NCI-H446 (cell line): ENCODE results near the gene HCLS1.
A peak's percentile ranks its signal among the peaks of the same experiment; 100 is the strongest.
"Not testable (repeated sequence)": the region's sequence is repeated elsewhere in the genome, so short reads cannot be mapped to it uniquely, and the experiment has no call there.

Experiments
- DNase-seq, 2 experiments: peaks; one replicate each; lab custom pipeline; 2025; lab: John Stamatoyannopoulos, UW

The HCLS1 gene

GRCh38 chr3:121658716-121659435, 1.8 kb downstream of the HCLS1 start:
- DNase-seq: no peak

- DNase-seq: no peak
These were observed 6.0 kb downstream of the HCLS1 start for GRCh38 chr3:121654493-121655385.

- peak; percentile 31 to 79 for DNase-seq
These were observed 9.0 kb downstream of the HCLS1 start for GRCh38 chr3:121651684-121652083.

DNA sequence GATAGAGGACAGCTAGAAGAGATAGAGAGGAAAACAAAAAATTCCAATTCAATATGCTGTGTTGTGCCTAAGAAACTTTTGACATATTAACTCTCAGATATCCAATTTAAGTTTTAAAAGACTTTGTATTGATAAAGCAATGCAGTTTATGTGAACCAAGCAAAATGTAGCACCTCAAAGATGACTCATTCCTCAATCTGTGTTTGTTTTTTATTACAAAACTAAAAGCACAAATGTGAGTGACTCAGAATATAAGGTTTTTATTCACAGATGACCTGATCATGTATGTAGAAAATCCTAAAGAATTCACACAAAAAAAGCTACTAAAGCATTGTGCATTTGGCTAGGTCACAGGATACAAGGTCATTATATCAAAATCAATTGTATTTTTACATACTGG, 11.1 kb downstream of the HCLS1 start:
- DNase-seq: no peak

DNA sequence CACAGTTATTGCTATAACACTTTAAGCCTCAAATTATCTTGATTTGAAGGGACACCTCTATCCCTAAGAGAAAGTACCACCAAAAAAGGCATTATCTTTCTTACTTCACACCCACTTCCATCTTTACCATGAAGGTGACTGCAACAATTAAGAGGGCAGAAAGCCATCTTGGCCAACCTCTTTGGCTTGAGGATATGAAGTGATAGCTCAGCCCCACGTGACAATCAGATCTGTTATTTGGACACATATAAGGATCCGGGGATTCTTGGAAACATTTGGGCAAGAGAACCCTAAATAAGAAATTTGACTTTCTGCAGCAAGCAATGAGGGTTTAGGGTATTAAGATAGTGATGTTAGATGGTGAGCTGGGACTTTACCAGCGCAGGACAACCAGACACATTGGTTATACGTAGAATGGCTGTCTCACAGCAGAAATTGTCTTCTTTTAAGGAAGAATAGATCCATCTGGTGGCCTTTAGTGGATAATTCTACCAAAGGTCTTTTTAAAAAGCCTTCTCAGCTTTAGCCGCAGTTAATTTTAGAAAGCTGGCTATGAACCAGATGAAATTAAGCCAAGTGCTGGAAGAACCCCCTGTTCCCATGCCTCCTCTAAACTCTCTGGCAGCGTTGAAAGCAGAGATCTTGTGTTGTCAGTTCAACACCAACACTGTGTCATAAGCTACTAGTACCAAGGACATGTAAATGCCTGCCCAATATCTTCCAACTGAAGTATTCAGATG, 12.3 kb downstream of the HCLS1 start:
- DNase-seq: peak; percentile 94 to 98

DNA sequence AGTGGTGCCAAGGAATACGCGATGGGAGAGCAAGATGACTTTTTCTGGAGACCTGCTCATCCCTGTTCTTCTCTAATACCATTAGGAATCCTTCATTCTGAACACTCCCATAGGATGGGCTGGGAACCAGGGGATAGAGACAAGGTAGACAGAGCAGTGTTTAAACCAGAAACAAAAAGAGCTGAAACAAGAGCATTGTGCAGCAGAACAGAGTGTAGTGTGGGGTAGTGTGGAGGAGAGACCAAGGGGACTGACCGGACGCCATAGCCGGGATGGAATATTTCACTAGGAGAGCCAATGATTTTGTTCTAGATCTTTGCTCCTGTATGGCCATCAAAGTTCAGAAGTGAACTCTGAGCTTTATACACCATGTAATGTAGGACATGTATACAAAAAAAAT, 15.6 kb downstream of the HCLS1 start:
- DNase-seq: no peak

DNA sequence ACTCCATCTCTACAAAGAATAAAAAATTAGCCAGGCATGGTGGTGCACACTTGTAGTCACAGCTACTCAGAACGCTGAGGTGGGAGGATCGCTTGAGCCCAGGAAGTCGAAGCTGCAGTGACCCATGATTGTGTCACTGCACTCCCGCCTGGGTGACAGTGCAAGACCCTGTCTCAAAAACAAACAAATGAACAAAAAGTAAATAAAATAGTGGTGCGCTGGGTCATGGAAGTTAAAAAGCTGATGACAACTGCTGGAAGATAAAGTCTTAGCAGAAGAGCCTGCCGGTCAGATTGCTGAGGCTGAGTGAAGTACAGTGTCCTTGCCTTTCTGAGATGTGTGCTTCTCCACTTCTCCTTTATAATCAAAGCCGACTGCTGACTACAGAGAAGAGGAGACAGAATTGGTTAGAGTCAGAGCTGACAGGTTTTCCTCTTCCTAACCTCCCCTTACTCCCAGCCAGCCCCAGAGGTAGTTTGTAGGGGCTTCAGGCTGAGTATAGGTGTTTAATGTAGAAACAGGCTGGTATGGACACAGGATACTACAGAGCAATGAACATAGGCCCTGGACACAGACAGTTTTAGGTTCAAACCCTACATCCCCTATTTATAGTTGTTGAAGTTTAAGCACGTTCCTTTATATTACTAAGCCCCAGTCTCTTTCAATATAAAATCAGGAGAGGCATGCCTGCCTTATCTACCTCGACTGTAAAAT, 17.9 kb downstream of the HCLS1 start:
- no peak for DNase-seq

- DNase-seq: no peak
These were observed 19.6 kb downstream of the HCLS1 start for GRCh38 chr3:121641127-121641526.

- no peak for DNase-seq
These were observed 22.8 kb downstream of the HCLS1 start for GRCh38 chr3:121637922-121638321.

GRCh38 chr3:121630355-121630754, 30.3 kb downstream of the HCLS1 start:
- DNase-seq: no peak

DNA sequence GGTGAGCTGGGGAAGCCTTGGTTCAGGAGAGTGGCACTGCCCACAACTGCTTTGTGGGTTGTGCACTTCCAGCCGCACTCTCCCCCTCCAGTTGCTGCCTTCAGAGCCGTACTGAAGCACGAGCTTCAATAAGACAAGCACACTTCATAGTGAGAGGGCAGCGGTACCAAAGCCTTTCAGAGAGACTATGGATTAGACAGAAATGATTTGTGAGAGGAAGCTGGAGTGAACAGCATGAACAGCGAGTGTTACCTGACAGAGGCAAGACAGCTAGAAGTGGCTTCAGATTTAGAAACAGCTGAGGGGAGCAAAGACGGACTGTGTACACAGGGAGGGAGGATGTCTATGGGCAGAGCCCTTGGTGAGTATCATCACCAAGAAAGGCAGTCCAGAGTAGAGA, 31.1 kb downstream of the HCLS1 start:
- DNase-seq: no peak

GRCh38 chr3:121627622-121628021, 33.1 kb downstream of the HCLS1 start:
- DNase-seq: no peak

DNA sequence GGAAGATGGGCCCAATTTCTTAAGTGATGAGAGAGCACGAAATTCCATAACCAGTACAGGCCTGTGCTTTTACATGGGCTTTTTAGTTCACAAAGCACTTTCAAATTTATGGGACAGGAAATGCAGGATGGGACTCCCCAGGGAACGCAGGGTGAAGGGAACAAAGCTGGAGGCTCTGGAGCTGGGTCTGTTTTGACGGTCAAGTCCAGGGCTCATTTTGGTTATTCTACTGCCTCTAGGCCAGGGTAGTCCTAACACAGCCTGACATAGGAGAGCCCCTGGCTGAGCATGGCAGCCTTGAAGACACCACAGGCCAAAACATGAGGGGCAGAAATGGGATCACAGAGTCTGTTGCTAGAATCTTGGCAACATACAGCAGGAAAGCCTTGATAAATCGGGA, 33.5 kb downstream of the HCLS1 start:
- DNase-seq: no peak

GRCh38 chr3:121626495-121626894, 34.2 kb downstream of the HCLS1 start:
- no peak for DNase-seq

- no peak for DNase-seq
These were observed 36.4 kb downstream of the HCLS1 start for GRCh38 chr3:121624147-121624899.

DNA sequence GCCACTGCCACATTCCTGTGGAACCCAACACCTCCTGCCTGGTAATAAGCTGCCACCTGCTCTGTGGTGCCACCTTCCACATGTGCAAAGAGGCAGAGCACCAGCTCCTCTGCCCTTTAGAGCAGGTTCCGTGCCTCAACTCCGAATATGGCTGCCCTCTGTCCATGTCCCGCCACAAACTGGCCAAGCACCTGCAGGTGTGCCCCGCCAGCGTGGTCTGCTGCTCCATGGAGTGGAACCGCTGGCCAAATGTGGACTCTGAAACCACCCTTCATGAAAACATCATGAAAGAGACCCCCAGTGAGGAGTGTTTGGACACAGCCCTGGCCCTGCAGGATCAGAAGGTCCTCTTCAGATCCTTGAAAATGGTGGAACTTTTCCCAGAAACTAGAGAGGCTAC, 39.2 kb downstream of the HCLS1 start:
- no peak for DNase-seq

- DNase-seq: no peak
These were observed 41.0 kb downstream of the HCLS1 start for GRCh38 chr3:121619691-121620090.

DNA sequence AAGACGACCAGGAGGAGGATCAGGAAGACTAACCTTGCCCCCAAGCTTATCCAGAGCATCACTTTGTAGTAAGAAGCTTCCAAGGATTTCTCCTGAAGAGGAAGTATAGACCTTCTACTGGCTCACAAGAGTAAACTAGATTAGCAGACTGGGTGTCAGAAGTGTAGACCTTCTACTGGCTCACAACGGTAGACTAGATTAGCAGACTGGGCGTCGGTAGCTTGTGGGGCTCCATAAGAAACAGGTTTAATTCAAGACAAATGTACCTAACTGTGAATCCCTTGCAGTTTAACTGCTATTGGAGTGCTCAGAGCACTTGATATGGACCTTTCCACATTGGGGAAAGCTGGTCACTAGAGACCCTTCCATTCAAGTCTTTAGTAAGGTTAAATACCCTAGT, 54.6 kb downstream of the HCLS1 start:
- DNase-seq: no peak

DNA sequence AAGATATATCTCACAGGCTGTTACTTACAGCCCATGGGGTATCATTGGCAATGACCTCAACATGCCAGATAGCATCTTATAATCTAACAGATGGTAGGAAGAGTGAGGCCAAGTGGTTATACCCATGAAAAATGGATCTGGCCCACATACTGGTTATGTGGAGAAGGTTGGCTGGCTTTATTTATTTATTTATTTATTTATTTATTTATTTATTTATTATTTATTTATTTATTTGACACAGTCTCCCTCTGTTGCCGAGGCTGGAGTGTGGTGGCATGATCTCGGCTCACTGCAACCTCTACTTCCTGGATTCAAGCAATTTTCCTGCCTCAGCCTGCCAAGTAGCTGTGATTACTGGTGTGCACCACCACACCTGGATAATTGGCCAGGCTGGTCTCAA, 55.9 kb downstream of the HCLS1 start:
- no peak for DNase-seq

DNA sequence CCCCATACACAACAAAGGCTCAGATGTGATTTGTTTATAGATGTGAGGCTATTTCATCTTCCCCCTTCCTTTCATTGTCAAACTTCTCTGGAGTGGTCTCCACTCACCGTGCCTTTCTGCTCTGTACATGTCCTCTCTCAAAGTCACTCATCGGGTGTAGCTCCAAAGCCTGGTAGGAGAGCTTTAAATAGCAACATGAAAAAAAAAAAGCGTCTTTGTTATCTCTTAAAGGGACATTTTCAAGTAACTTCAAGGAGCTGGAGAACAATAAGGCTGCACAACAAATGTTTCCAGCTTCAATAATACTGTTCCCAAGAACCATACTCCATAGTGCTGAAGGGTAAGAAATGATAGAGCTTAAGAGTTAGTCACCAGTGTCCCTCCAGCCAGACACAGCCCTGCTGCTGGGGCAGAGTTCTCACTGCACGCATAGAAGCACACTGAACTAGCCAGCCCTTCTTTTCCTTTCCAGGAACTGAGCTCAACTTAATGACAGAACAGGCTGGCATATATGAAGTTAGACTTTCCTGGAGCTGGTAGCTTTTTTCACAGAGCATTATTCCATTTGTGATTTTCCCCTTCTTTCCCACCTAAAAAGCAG, 59.4 kb downstream of the HCLS1 start:
- no peak for DNase-seq

DNA sequence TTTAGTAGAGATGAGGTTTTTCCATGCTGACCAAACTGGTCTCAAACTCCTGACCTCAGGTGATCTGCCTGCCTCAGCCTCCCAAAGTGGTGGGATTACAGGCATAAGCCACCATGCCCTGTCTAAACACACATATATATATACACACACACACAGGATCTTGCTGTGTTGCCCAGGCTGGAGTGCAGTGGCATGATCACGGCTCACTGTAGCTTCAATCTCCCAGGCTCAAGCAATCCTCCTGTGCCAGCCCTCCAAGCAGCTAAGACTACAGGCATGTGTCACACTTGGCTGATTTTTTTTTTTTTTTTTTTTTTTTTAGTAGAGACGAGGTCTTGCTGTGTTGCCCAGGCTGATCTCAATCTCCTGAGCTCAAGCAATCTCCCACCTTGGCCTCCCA, 60.8 kb downstream of the HCLS1 start:
- not testable (repeated sequence) for DNase-seq
